Osteocyte (in vitro differentiated cells): ENCODE measurements around the gene LZTS2. TPM values are rescaled to one million over a fixed set of nuclear protein-coding genes. Genes with fewer than 3 reads are reported as not detected.

Source experiments
- DNase-seq: peaks from one replicate; pipeline ENCODE4 v3.0.0; 2021; ENCODE audit warnings: mixed read lengths; ENCODE audit not compliant: unreplicated experiment; ENCODE audit errors: extremely low spot score
- H3K27ac Mint-ChIP-seq: one replicate; pipeline ENCODE4 v1.8.0; 2021; ENCODE audit warnings: mild to moderate bottlenecking, mixed read lengths; ENCODE audit not compliant: unreplicated experiment
- H3K27me3 Mint-ChIP-seq: one replicate; pipeline ENCODE4 v1.8.0; 2021; ENCODE audit warnings: mixed read lengths; ENCODE audit not compliant: unreplicated experiment
- H3K36me3 Mint-ChIP-seq: one replicate; pipeline ENCODE4 v1.8.0; 2021; ENCODE audit warnings: mixed read lengths; ENCODE audit not compliant: unreplicated experiment
- H3K4me1 Mint-ChIP-seq: one replicate; pipeline ENCODE4 v1.8.0; 2021; ENCODE audit warnings: mixed read lengths; ENCODE audit not compliant: unreplicated experiment
- H3K4me3 Mint-ChIP-seq: one replicate; pipeline ENCODE4 v1.8.0; 2021; ENCODE audit warnings: mild to moderate bottlenecking, moderate library complexity, mixed read lengths; ENCODE audit not compliant: unreplicated experiment
- H3K9me3 Mint-ChIP-seq: one replicate; pipeline ENCODE4 v1.8.0; 2021; ENCODE audit warnings: mixed read lengths; ENCODE audit not compliant: unreplicated experiment
- total RNA-seq: library from RNA; stranded (reverse); gene quantifications from 2 replicates; pipeline ENCODE4 v1.2.1, GENCODE V29; 2021
- TF ChIP-seq, protein P1 (sequence below): fragments of 200-600 bp; sonication (generic); IDR thresholded peaks from 2 replicates; pipeline ENCODE4 v1.5.0; 2021; ENCODE audit warnings: antibody characterized with exemption, mild to moderate bottlenecking, moderate library complexity

LZTS2 gene
- total RNA-seq, 1 donor from 2014 or later = 72.1 TPM

DNA sequence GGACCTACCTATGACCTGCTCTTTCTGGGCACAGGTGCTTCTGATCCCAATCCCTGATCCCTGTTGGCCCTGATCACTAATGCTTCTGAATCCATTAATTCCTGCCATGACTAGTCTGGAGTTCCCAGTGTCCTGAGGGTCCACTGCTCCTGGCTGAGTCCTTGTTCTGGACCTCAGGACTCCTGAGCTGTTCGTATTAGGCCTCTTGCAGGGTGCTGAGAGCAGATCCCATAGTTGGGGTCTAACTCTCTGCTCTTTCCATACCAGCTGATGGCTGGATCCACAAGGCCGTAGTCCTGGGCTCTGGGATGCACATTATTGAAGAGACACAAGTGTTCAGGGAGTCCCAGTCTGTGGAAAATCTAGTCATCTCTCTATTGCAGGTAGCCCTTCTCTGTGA lies 19.3 kb upstream of the LZTS2 start:
- peaks cover 15% of the 10 kb centered on the region for H3K36me3 Mint-ChIP-seq
- H3K4me1 Mint-ChIP-seq = no peaks in the 10 kb centered on the region
- no peaks in the 10 kb centered on the region for H3K9me3 Mint-ChIP-seq
- no peak overlapping the region for H3K27ac Mint-ChIP-seq
- TF ChIP-seq, protein P1, sequence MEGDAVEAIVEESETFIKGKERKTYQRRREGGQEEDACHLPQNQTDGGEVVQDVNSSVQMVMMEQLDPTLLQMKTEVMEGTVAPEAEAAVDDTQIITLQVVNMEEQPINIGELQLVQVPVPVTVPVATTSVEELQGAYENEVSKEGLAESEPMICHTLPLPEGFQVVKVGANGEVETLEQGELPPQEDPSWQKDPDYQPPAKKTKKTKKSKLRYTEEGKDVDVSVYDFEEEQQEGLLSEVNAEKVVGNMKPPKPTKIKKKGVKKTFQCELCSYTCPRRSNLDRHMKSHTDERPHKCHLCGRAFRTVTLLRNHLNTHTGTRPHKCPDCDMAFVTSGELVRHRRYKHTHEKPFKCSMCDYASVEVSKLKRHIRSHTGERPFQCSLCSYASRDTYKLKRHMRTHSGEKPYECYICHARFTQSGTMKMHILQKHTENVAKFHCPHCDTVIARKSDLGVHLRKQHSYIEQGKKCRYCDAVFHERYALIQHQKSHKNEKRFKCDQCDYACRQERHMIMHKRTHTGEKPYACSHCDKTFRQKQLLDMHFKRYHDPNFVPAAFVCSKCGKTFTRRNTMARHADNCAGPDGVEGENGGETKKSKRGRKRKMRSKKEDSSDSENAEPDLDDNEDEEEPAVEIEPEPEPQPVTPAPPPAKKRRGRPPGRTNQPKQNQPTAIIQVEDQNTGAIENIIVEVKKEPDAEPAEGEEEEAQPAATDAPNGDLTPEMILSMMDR = no peak
- H3K4me3 Mint-ChIP-seq = no peak overlapping the region
- no peak for DNase-seq
- no peaks in the 10 kb centered on the region for H3K27me3 Mint-ChIP-seq

- TF ChIP-seq, protein P1 = no peak
- Mint-ChIP-seq H3K9me3 (no peaks in the 10 kb centered on the region), H3K27ac (no peak overlapping the region), H3K4me3 (no peak overlapping the region), H3K27me3 (no peaks in the 10 kb centered on the region), H3K4me1 (peaks cover under 1% of the 10 kb centered on the region), H3K36me3 (peaks cover 17% of the 10 kb centered on the region)
- DNase-seq = no peak
Observed at GRCh38 chr10:100980711-100981110, 18.9 kb upstream of the LZTS2 start.

GRCh38 chr10:100981178-100981772 lies 18.3 kb upstream of the LZTS2 start:
- TF ChIP-seq, protein P1 = no peak
- H3K27ac Mint-ChIP-seq = no peak overlapping the region
- no peaks in the 10 kb centered on the region for H3K27me3 Mint-ChIP-seq
- no peak overlapping the region for H3K4me3 Mint-ChIP-seq
- peaks cover 6% of the 10 kb centered on the region for H3K4me1 Mint-ChIP-seq
- H3K36me3 Mint-ChIP-seq = peaks cover 19% of the 10 kb centered on the region
- no peaks in the 10 kb centered on the region for H3K9me3 Mint-ChIP-seq
- no peak for DNase-seq

GRCh38 chr10:100982916-100983830 lies 16.4 kb upstream of the LZTS2 start:
- Mint-ChIP-seq H3K4me1 (peaks cover 22% of the 10 kb centered on the region), H3K27me3 (no peaks in the 10 kb centered on the region), H3K9me3 (no peaks in the 10 kb centered on the region), H3K36me3 (peaks cover 19% of the 10 kb centered on the region), H3K27ac (no peak overlapping the region), H3K4me3 (no peak overlapping the region)
- TF ChIP-seq, protein P1 = no peak
- DNase-seq = no peak
